IPS DF 19.7 (cell line): ENCODE results near the gene SYNJ1.
"Not testable (repeated sequence)": the region's sequence is repeated elsewhere in the genome, so short reads cannot be mapped to it uniquely, and the experiment has no call there.

Source experiments
- DNase-seq: peaks from one replicate; pipeline ENCODE4 v3.0.0-alpha.2; 2013; ENCODE audit warnings: low read depth, low spot score

SYNJ1 gene

DNA sequence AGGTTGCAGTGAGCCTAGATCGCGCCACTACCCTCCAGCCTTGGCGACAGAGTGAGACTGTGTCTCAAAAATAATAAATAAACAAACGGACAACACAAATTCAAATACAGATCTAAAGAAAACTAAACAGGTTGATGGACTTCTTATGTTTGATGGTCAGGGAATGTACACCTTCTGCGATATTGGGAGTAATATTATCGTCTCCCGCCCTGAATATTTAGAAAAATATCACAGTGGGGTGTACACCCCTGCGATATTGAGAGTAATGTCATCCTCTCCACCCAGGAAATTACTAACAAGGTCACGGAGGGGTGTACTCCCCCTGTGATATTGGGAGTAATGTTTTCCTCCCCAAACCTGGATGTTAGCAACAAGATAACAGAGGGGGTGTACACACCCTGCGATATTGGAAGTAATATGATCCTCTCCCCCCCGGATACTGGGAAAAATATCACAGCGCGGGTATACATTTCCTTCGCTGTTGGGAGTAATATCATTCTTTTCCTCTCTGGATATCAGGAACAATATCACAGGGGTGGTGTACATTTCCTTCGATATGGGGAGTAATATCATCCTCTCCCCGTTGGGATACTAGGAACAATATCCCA lies 114.3 kb downstream of the SYNJ1 start:
- DNase-seq: no peak

DNA sequence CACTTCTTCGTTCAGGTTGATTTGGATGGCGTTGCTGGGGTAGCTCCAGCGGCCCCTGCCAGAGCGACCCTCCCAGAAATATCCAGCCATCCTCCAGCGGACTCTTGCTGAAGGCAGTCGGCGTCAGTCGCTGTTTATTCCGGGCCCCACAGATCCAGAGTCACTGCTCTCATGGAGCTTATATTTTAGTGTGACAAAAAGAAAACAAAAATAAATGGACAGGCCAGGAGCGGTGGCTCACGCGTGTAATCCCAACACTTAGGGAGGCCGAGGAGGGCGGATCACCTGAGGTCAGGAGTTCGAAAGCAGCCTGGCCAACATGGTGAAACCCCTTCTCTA lies 114.8 kb downstream of the SYNJ1 start:
- DNase-seq: no peak

DNA sequence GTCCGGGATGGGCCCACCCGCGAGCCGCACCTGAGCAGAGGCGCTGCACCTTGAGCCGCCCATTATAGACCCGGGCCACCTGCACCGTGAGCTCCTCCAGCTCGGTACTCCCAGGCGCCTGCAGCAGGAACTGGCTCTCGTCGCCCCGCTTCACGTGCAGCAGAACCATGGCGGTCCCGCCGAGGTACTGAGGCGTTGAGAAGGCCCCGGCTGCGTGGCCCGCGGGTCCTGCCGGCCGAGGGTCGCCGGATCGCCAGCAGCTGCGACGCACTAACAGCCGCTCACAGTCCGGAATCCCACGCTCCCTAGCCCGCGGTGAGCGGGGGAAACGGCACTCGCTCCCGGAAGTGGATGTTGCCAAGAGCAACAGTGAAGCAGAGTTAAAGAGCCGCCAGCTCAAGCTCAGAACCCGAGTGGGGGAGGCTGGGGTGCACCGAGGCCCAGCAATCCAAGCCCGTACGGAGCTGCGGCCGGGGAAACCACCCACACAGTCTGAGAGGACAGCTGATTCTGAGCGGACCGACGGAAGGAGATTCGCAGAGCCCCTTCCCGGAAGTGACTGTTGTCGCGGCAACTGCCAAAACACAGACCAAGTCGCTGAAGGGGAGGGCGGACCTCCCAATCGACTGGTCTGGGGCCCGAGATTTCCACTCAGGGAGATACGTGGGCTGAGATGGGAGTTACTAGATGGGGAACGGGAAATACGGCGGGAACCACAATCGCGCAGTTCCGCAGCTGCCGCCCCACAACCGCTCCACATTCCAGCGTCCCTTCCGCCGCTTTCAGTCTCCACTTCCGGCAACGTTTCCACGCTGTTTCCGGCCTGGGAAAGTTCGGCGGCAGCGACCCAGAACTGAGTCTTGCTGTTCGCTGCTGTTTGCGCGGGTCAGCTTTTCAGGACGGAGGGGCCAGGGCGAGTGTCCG lies 115.5 kb downstream of the SYNJ1 start, which contains the start of gene CFAP298:
Gene CFAP298, minus strand, starts transcription at position 303 of the 924 bp plus-strand sequence. Its CDS starts 134 bp downstream, at position 169.
- peak; percentile 73 for DNase-seq

GRCh38 chr21:32611471-32611997 lies 116.3 kb downstream of the SYNJ1 start:
- DNase-seq: no peak

GRCh38 chr21:32610940-32611339 lies 116.9 kb downstream of the SYNJ1 start:
- not testable (repeated sequence) for DNase-seq

- no peak for DNase-seq
These were observed 119.0 kb downstream of the SYNJ1 start for GRCh38 chr21:32608851-32609250.

- DNase-seq: no peak
These were observed 122.3 kb downstream of the SYNJ1 start for GRCh38 chr21:32605469-32605868.

- peak; percentile 84 for DNase-seq
These were observed 123.3 kb downstream of the SYNJ1 start for GRCh38 chr21:32604464-32604863.

GRCh38 chr21:32603131-32603530 lies 124.7 kb downstream of the SYNJ1 start:
- DNase-seq: no peak

- no peak for DNase-seq
These were observed 125.7 kb downstream of the SYNJ1 start for GRCh38 chr21:32602099-32602498.

DNA sequence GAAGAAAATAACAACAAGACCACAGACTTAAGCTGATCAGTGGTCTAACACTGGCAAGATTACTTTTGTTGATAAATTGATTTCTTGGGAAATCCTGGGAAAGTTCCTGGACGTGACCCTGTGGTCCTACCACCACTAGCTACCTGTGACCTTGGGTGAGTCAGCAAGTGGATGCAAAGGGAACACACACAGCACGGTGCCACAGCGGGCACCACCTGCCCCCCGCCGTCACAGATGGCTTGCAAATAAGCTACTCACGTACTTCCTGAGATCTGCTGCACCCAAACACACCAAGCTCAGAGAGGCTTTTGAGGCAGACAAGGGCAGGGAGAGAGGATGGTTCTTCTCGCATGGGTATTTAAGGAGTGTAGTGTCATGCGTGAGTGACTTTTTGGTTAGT lies 128.3 kb downstream of the SYNJ1 start:
- DNase-seq: no peak

DNA sequence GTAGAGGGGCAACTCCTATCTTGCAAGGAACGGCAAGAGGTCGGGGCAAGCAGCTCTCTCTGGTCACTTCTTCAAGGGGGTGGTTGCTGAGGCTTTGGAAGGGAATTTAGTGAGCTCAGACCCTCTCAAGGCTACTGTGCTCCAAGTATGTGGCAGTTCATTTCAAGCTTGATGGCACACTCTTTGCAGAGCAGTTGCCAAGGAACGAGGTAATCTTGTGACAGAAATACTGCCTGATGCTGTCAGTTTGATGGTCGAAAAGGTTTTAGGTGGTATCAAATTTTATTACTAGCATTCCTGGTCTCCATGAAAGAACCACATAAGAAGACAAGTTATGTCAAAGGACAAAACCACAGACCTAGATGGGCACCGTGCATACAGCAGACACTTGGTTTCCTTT lies 128.7 kb downstream of the SYNJ1 start:
- no peak for DNase-seq

DNA sequence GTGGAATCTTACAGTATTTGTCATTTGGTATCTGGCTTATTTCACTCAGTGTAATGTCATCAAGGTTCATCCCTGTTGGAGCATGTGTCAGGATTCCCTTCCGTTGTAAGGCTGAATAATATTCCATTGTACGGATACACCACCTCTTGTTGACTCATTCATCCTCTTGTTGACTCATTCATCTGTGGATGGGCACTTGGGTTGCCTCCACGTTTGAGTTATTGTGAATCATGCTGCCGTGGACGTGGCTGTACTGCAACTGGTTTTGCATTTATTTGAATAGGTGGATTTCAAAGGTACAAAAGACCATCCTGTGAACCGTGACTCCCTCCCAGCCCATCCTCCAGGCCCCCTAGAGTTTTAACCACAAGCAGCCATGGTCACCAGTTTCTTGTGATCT lies 130.6 kb downstream of the SYNJ1 start:
- no peak for DNase-seq

- DNase-seq: no peak
These were observed 132.4 kb downstream of the SYNJ1 start for GRCh38 chr21:32595431-32595830.

- no peak for DNase-seq
These were observed 134.1 kb downstream of the SYNJ1 start for GRCh38 chr21:32593690-32594089.

DNA sequence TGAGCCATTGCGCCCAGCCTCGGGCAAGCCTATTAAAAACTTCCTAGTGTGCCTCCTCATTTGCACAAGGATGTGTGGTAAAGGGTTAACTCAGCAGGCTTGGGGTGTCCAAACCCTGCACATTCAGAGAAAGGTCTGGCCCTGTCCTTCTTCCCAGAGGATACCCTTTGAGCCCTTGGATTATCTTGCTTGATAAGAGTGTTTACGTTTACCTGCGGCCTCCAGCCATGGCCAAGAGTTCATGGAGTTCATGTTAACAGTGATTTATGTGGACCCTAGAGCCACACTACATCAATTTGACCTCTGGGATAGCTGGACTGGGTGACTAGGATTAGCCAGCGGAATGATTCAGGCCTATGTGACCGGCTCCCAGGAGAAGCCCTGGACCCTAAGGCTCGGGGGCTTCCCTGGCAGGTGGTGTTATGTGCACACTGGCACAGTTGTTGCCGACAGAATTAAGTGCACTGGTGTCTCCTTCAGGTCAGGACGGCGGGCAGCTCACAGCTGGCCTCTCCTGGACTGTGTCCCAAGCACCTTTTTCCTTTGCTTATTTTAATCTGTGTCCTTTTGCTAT lies 134.8 kb downstream of the SYNJ1 start:
- no peak for DNase-seq

GRCh38 chr21:32590130-32590529 lies 137.7 kb downstream of the SYNJ1 start:
- no peak for DNase-seq

GRCh38 chr21:32587651-32588050 lies 140.2 kb downstream of the SYNJ1 start:
- no peak for DNase-seq

GRCh38 chr21:32587120-32587519 lies 140.7 kb downstream of the SYNJ1 start:
- DNase-seq: no peak

- DNase-seq: no peak
These were observed 141.8 kb downstream of the SYNJ1 start for GRCh38 chr21:32585970-32586369.

DNA sequence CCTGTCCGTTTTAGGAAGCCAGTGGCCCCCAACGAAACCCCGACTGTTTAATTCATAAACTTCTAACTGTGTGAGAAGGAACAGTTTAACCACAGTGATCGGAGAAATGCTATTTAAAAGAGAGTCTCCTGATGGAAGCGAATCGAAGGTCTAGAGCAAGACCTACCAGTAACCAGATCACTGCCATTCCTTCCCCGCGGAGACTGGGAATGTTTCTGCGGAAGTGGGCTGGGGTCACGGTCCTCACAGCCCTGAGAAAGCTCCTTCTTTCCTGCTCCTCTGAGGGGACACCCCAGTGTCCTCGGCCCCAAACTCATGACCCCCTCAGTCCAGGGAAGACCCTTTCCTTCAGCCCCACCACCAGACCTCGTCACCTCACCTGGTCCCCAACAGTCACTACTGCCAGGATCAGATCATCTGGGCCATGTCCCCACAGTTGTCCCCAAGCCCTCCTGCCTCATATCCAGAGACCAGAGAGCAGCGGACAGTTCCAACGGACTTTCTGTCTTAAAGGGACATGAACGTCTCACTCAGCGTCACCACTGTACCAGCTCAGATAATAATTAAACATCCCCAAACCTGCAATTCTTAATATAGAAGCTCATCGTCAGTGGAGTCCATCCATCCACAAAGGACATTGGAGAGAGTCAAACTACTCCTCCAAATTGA lies 142.6 kb downstream of the SYNJ1 start, which contains the start of gene TCP10L:
Gene TCP10L, minus strand, starts transcription at position 482 of the 669 bp plus-strand sequence. CDS start 1,219 bp downstream, outside the sequence.
- no peak for DNase-seq

DNA sequence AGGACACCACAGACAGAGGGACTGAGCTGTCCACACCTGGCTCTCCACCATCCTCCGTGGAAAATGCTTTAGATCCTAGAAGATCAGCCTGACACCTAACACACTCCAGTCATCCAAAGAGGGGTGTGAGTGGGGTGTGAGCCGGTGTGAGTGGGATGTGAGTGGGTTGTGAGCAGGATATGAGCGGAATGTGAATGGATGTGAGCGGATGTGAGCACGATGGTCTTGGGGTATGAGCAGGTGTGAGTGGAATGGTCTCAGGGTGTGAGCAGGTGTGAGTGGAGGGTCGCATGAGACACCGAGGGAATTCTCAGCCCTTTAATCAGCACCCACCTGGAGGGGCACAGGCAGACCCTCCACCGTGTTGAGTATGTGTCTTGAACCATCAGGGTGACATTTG lies 143.3 kb downstream of the SYNJ1 start:
- DNase-seq: no peak
